H1 (cell line): ENCODE measurements around the gene LIMK2. TPM values are rescaled to one million over a fixed set of nuclear protein-coding genes. Genes with fewer than 3 reads are reported as not detected.

Experiments used
- CREB1 ChIP-seq: IDR thresholded peaks from 2 replicates; pipeline ENCODE4 v1.6.1; 2012; ENCODE audit warnings: inconsistent platforms
- EGR1 ChIP-seq: IDR thresholded peaks from 2 replicates; pipeline ENCODE4 v1.6.1; 2011; ENCODE audit warnings: low read depth, low read length, borderline replicate concordance
- HDAC2 ChIP-seq, 2 experiments: fragments of 300-600 bp in 1 of 2; sonication (generic) in 1 of 2; IDR thresholded peaks; 2 replicates each; pipeline ENCODE4 v1.6.1; 2011 to 2012; ENCODE audit warnings: low read depth in 2 of 2, low read length in 2 of 2, mild to moderate bottlenecking in 2 of 2, moderate library complexity in 2 of 2, borderline replicate concordance in 1 of 2, inconsistent platforms in 1 of 2
- PHF8 ChIP-seq: fragments of 200-600 bp; sonication (generic); conservative IDR thresholded peaks from 2 replicates; pipeline ENCODE4 v1.7.1; 2012; ENCODE audit warnings: low read depth, mild to moderate bottlenecking, inconsistent platforms, low read length, moderate library complexity
- SP4 ChIP-seq: IDR thresholded peaks from 2 replicates; pipeline ENCODE4 v1.6.1; 2012; ENCODE audit warnings: low read length, inconsistent platforms
- polyA plus RNA-seq, 7 experiments: library from polyadenylated mRNA; depleted of rRNA in 3 of 7; stranded (reverse) in 5 of 7; unstranded in 2 of 7; fragments of >200 nt in 5 of 7; fragments of 200-250 nt in 2 of 7; gene quantifications; 1 replicate in 5 of 7; 2 replicates in 1 of 7; 4 replicates in 1 of 7; pipeline versions ENCODE4 v1.2.1 to v1.2.3, GENCODE V29; 2011 to 2013; ENCODE audit warnings: missing spikeins in 2 of 7, mixed read lengths in 2 of 7
- total RNA-seq: library from RNA; stranded (reverse); fragmentation: NEBNext Ultra II Directional; extraction: Animal tissue kit (Norgen Biotek cat#: 25700); gene quantifications from 2 replicates; pipeline ENCODE4 v1.2.1, GENCODE V29; 2021

The LIMK2 gene
- total and polyA plus RNA-seq, 2 of the 8 experiments (the other 6 are each of a cell fraction or from before 2014, with no cell fraction given): 13.2 to 37.6 TPM

DNA sequence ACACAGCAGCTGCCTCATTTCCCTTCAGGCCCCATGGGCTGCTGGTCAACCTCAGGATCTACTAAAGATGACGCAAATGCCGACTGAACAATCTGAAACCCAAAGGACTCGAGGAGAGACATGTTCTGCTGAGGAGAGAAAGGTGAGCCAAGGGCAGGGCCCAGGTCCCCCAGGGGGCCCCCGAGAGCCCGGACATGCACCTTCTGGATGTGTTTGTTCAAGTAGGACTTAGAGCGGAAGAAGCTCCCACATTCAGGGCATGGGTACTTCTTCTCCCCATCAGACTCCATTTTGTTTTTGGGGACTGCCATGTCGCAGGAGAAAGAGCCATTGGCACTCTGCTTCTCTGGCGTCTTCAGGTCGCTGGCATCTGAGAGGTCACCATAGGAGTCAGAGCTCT, 114.8 kb downstream of the LIMK2 start (continued):
- TF ChIP-seq PHF8 (no peak), EGR1 (no peak), HDAC2 (IDR thresholded peaks at IDR 0.05; ENCODE audit: borderline replicate concordance in 1 of 2, low read depth in 2 of 2, low read length in 2 of 2) (no peak), SP4 (no peak), CREB1 (no peak)
